ENCODE measurements around the gene OBSCN.

The OBSCN gene

DNA sequence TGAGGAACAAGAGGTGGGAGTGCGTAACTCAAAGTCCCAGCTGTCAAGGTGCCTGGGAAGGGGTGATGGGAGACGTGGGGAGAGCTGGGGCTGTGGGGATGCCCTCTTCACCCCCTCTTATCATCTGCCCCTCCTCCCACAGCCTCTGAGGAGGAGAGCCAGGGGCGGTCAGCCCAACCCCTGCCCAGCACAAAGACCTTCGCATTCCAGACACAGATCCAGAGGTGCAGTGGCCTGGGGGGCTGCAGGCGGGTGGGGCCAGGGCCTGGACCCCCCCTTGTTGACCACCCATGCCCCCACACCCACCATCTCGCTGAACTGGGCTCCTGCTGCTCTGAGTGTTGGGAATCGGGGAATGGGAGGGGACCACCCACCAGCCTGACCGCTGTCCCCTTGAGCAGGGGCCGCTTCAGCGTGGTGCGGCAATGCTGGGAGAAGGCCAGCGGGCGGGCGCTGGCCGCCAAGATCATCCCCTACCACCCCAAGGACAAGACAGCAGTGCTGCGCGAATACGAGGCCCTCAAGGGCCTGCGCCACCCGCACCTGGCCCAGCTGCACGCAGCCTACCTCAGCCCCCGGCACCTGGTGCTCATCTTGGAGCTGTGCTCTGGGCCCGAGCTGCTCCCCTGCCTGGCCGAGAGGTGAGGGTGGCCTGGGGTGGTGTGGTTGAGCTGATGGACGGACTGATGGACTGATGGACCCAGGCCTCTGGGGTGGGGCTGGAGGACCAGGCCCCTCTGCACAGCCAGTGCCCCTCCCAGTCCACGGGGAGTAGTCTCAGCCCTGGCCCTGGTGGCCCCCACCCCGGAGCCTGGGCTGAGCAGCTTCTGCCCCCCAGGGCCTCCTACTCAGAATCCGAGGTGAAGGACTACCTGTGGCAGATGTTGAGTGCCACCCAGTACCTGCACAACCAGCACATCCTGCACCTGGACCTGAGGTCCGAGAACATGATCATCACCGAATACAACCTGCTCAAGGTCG is 169.1 kb downstream of the OBSCN start:
- DNase-seq (ENCODE audit: low read depth, low spot score), result no peak

DNA sequence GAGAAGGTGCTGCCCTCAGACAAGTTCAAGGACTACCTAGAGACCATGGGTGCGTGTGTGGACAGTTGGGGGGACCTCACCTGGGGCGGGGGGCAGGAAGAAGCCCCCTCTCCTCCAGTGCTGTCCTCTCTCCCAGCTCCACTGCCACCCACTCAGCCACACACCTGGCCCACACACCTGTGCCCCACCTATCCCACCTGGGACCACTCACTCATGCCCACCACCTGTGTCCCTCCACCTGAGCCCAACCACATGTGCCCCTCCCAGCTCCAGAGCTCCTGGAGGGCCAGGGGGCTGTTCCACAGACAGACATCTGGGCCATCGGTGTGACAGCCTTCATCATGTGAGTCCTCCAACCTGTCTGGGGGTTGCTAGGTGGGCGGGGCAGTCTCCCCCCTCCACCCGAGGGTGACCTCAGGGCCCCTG is 169.8 kb downstream of the OBSCN start:
- DNase-seq (ENCODE audit: low read depth, low spot score), result no peak

- peak; percentile 95 for DNase-seq (ENCODE audit: low read depth, low spot score)
These were observed 170.4 kb downstream of the OBSCN start for GRCh38 chr1:228378090-228378872.

- DNase-seq (ENCODE audit: low read depth, low spot score), result peak; percentile 32
These were observed 171.1 kb downstream of the OBSCN start for GRCh38 chr1:228378873-228379460.

GRCh38 chr1:228379666-228380065 is 171.8 kb downstream of the OBSCN start:
- no peak for DNase-seq (ENCODE audit: low read depth, low spot score)

- no peak for DNase-seq (ENCODE audit: low read depth, low spot score)
These were observed 173.5 kb downstream of the OBSCN start for GRCh38 chr1:228381356-228381755.

- DNase-seq (ENCODE audit: low read depth, low spot score), result no peak
These were observed 175.9 kb downstream of the OBSCN start for GRCh38 chr1:228383773-228384172.

DNA sequence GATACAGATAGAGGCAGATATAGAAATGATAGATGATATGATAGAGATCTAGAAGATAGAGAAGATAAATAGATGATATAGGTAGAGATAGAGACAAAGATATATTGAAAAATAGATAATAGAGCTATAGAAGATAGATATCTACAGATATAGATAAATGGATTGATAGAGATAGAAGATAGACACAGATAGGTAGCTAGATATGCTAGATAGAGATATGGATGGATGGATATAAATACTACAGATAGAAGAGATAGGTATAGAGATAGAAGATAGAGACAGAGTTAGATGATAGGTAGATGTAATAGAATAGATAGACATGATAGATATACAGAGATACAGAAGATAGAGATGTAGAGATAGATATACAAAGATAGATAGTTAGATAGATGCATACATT is 177.4 kb downstream of the OBSCN start:
- DNase-seq (ENCODE audit: low read depth, low spot score), result no peak

- DNase-seq (ENCODE audit: low read depth, low spot score), result no peak
These were observed 179.5 kb downstream of the OBSCN start for GRCh38 chr1:228387321-228387720.

DNA sequence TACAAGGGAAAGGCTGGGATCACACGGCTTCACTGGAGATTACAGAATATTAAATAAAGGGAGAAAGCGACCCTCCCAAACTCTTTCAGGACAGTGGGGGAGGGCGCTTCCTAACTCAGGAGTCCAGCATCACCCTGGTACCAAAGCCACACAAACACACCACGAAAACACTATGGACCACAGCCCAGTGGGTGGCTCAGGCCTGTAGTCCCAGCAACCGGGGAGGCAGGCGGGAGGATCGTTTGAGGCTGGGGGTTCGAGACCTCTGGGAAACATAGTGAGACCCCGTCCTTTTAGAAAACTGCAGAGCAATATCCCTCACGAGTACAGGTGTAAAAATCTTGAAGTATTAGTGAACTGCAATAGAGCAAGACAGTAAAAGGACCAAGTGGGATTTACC is 182.8 kb downstream of the OBSCN start:
- no peak for DNase-seq (ENCODE audit: low read depth, low spot score)

GRCh38 chr1:228391411-228392020 is 183.7 kb downstream of the OBSCN start:
- no peak for DNase-seq (ENCODE audit: low read depth, low spot score)

GRCh38 chr1:228392111-228392936 is 184.5 kb downstream of the OBSCN start:
- DNase-seq (ENCODE audit: low read depth, low spot score), result no peak

DNA sequence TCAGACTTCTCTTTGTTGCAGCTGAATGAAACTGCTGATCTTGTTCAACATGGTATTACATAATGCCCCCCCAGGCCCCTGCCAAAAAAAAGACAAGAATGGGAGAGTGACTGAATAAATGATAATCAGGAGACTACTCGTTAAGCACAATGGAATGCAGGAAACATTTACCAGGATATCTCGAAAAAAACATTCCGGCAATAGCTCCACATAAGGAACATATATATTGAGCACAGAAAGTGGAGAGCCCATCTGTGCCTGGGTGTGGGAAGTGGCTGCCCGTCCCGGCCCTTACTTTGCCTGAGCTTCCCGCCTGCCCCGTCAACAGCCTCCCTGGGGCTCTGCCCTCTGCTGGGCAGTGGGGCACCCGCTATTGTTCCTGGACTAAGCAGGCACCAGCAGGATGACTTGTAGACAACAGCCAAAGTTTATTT is 185.4 kb downstream of the OBSCN start:
- DNase-seq (ENCODE audit: low read depth, low spot score), result peak; percentile 34

DNA sequence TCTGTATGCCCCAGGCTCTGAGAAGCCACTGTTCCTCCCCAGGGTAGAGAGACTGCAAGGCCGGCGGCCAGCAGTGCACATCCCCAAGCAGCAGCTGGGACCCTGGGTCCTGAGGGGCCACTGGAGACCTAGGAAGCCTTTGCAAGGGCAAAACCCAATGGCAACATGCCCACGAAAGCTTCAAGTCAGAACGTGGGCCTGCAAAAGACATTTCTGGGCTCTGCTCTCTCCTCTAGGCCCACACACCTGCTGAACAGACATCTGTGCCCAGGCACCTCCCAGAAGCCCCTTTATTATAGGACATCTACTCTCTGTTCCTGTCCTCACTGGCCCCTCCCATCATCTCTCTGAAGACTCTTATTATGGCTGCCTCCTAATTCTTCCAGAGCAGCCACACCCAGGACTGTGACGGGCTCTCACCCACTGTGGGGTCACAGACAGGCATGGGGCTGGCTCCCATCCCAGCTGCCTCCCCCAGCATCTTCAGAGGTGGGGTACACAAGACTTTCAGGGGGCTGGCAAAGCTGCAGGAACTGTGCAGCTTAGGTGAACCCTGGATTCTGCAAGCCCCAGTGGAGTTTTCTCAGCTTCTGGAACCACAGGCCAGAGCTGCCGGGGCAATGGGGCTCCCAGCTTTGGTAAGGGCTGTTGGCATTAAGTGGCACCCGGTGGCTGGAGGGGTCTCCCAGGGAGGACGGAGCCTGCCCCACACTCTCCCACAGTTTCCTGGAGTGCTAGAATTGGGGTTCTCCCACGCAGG is 186.1 kb downstream of the OBSCN start:
- DNase-seq (ENCODE audit: low read depth, low spot score), result no peak

DNA sequence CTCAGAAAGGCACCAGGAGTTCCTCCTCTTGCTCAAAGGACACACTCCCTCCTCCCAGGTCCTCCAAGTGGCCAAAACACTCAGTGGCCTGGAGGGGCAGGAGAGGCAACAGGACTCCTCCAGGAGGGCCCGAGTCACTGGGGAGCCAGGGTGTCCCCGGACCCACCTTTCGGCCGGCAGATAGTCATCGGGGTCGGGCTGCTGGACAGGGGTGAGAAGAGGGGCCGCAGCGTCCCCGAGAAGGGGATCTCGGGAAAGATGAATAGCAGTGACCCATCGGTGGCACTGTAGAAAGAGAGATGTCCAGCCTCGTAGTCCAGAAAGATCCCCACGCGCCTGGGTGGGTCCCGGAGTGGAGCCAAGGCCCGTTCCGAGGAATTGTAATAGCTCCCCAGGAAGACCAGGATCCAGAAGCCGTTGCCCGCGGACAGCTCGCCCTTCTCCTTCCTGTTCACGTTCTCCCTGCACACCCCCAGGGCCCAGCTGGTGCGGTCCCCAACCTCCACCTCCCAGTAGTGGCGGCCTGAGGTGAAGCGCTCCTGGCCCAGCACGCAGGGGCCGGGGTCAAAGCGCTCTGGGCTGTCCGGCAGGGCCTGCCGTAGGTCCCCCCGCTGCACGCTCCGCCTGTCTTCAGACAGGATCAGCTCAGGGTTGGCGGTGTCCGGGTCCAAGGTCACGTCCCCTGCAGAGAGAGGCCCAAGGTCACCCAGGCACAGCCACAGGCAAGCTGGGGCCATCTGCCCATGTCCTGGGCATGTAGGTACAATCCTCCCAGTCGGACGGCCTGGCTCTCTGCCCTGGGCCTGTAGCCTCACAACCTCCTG is 186.9 kb downstream of the OBSCN start:
- DNase-seq (ENCODE audit: low read depth, low spot score), result no peak

- DNase-seq (ENCODE audit: low read depth, low spot score), result no peak
These were observed 189.2 kb downstream of the OBSCN start for GRCh38 chr1:228396770-228397662.

- DNase-seq (ENCODE audit: low read depth, low spot score), result no peak
These were observed 190.1 kb downstream of the OBSCN start for GRCh38 chr1:228397966-228398365.

Measured in ELF-1 (cell line).